Transverse colon (tissue), 4 donors: ENCODE measurements around the gene ZNF711. TPM values are rescaled to one million over a fixed set of nuclear protein-coding genes. Genes with fewer than 3 reads are reported as not detected.
"Not testable (repeated sequence)": the region's sequence is repeated elsewhere in the genome, so short reads cannot be mapped to it uniquely, and the experiment has no call there.

ENCODE experiments used
- DNase-seq: peaks from one replicate; pipeline ENCODE4 v3.0.0-alpha.2; 2019
- H3K27ac ChIP-seq, 4 donors: fragments of 200-600 bp; sonication (generic); 2 replicates each; pipeline ENCODE4 v1.5.1; 2016 to 2018; ENCODE audit warnings: inconsistent platforms in 4 of 4
- H3K27me3 ChIP-seq: fragments of 200-600 bp; sonication (generic); 2 replicates; pipeline ENCODE4 v1.5.1; 2017; ENCODE audit warnings: inconsistent platforms
- H3K36me3 ChIP-seq, 4 donors: fragments of 200-600 bp; sonication (generic); 2 replicates each; pipeline ENCODE4 v1.5.1; 2017 to 2019; ENCODE audit warnings: inconsistent platforms in 4 of 4
- H3K4me1 ChIP-seq, 4 donors: fragments of 200-600 bp; sonication (generic); 2 replicates each; pipeline ENCODE4 v1.5.1; 2017 to 2020; ENCODE audit warnings: inconsistent platforms in 4 of 4
- H3K4me3 ChIP-seq, 4 donors: fragments of 200-600 bp; sonication (generic); 1 replicate in 1 of 4; 2 replicates in 3 of 4; pipeline versions ENCODE4 v1.5.1 to v1.6.1; 2017 to 2019; ENCODE audit warnings: inconsistent platforms in 4 of 4
- H3K9me3 ChIP-seq, 2 donors: fragments of 200-600 bp; sonication (generic); 2 replicates each; pipeline ENCODE4 v1.5.1; 2017 to 2019; ENCODE audit warnings: inconsistent platforms in 2 of 2
- CTCF ChIP-seq, 5 experiments: fragments of 200-600 bp in 3 of 5; fragments of 450-650 bp in 2 of 5; sonication (generic) in 3 of 5; IDR thresholded peaks; 1 replicate in 2 of 5; 2 replicates in 3 of 5; pipeline ENCODE4 v1.5.1; 2016 to 2017; ENCODE audit warnings: antibody characterized with exemption in 5 of 5, inconsistent platforms in 3 of 5, mild to moderate bottlenecking in 2 of 5, moderate library complexity in 1 of 5
- EP300 ChIP-seq: sonication (generic); formaldehyde crosslinking; IDR thresholded peaks from one replicate; pipeline ENCODE4 v1.6.1; 2017; ENCODE audit warnings: antibody characterized with exemption, low read depth
- POLR2A ChIP-seq: fragments of 450-650 bp; IDR thresholded peaks from one replicate; pipeline ENCODE4 v1.6.1; 2016; ENCODE audit warnings: antibody characterized with exemption, mild to moderate bottlenecking, moderate library complexity
- POLR2AphosphoS5 ChIP-seq, 3 donors: sonication (generic); formaldehyde crosslinking; IDR thresholded peaks; one replicate each; pipeline ENCODE4 v1.6.1; 2016; ENCODE audit warnings: antibody characterized with exemption in 3 of 3
- WGBS, 2 donors: methylation state at CpG; one replicate each; pipeline ENCODE4 v1.1.5; 2018; ENCODE audit warnings: low coverage in 1 of 2; 5-methylcytosine and 5-hydroxymethylcytosine counted together
- in situ Hi-C, 4 donors: fragments of 200-750 bp; cut with MboI; loops; one replicate each; pipeline versions ENCODE4 v1.15.0 to v1.15.1; 2017; ENCODE audit warnings: low sequenced_read_pairs in 3 of 4, low pct_ligation_motif_present in 1 of 4, low pct_unique_long_range_greater_than_20kb in 1 of 4
- intact Hi-C: fragments of 100-400 bp; cut with DNase I; formaldehyde crosslinking; loops from one replicate; pipeline ENCODE4 v1.15.1; 2023; ENCODE audit warnings: low total_unique reads
- total RNA-seq, 4 donors: library from RNA; depleted of rRNA; stranded (reverse); fragments of >200 nt; gene quantifications; one replicate each; pipeline ENCODE4 v1.1.0, GENCODE V29; 2016

Gene ZNF711
- total RNA-seq, 4 donors from 2014 or later: 1.00 to 3.8 (median 1.1) TPM; not detected in 1

GRCh38 chrX:85244450-85245211, 840 bp downstream of the ZNF711 start:
- Histone ChIP-seq H3K9me3 (no peaks in the 10 kb centered on the region), H3K27me3 (no peaks in the 10 kb centered on the region), H3K27ac (peak overlapping the region; percentile 14 to 51 (median 40)), H3K36me3 (no peaks in the 10 kb centered on the region), H3K4me3 (peak overlapping the region; percentile 28 to 67 (median 47)), H3K4me1 (peaks cover 0 to 6% (median 0%) of the 10 kb centered on the region in 4 donors)
- WGBS, 2 donors: 37% methylated on average over 42 of the region's 42 CpGs; no CpG with 5 or more reads in 1 of the 2 donors
- no peak for TF ChIP-seq EP300
- no peak for TF ChIP-seq POLR2A
- no peak for TF ChIP-seq POLR2AphosphoS5 (IDR thresholded peaks at IDR 0.05)
- no peak for TF ChIP-seq CTCF (IDR thresholded peaks at IDR 0.05)
- in situ Hi-C loops (no loop called here), intact Hi-C loops (no loop called here)
- no peak for DNase-seq

GRCh38 chrX:85285286-85285685, 41.5 kb downstream of the ZNF711 start:
- in situ Hi-C loops, H3K4me1 ChIP-seq, DNase-seq, H3K27me3 ChIP-seq, H3K36me3 ChIP-seq, H3K27ac ChIP-seq, H3K4me3 ChIP-seq, H3K9me3 ChIP-seq: not testable (repeated sequence)
- 85% methylated on average over 6 of the region's 6 CpGs; no CpG with 5 or more reads in 1 of the 2 donors for WGBS, 2 donors
- intact Hi-C loops: loop anchor here (5.0 kb wide), 1 partner anchor 708 kb away; no protein-coding TSS in a partner anchor

GRCh38 chrX:85288992-85289723, 45.4 kb downstream of the ZNF711 start:
- no peak overlapping the region for H3K27ac ChIP-seq
- no peaks in the 10 kb centered on the region for H3K27me3 ChIP-seq
- no peaks in the 10 kb centered on the region for H3K4me1 ChIP-seq
- no peak for DNase-seq
- intact Hi-C loops: loop anchor here (5.0 kb wide), 1 partner anchor 712 kb away; no protein-coding TSS in a partner anchor
- H3K36me3 ChIP-seq: no peaks in the 10 kb centered on the region
- H3K9me3 ChIP-seq: no peaks in the 10 kb centered on the region
- TF ChIP-seq POLR2A: no peak
- no peak for TF ChIP-seq CTCF (IDR thresholded peaks at IDR 0.05)
- no peak for TF ChIP-seq POLR2AphosphoS5 (IDR thresholded peaks at IDR 0.05)
- TF ChIP-seq EP300: no peak
- H3K4me3 ChIP-seq: no peak overlapping the region
- in situ Hi-C loops: no loop called here
- 82 to 87% methylated on average over 3 to 7 of the region's 7 CpGs for WGBS, 2 donors

GRCh38 chrX:85303544-85303943, 59.8 kb downstream of the ZNF711 start:
- H3K27ac ChIP-seq: no peak overlapping the region
- no peaks in the 10 kb centered on the region for H3K36me3 ChIP-seq
- TF ChIP-seq EP300 (no peak), POLR2A (no peak), CTCF (IDR thresholded peaks at IDR 0.05) (no peak), POLR2AphosphoS5 (IDR thresholded peaks at IDR 0.05) (no peak)
- WGBS, 2 donors: 40 to 76% methylated on average over 1 to 3 of the region's 3 CpGs
- no peaks in the 10 kb centered on the region for H3K4me1 ChIP-seq
- H3K9me3 ChIP-seq: no peaks in the 10 kb centered on the region
- in situ Hi-C loops: no loop called here
- H3K27me3 ChIP-seq: no peaks in the 10 kb centered on the region
- intact Hi-C loops: no loop called here
- H3K4me3 ChIP-seq: no peak overlapping the region
- DNase-seq: no peak
